Fibroblast of lung (primary cell): ENCODE measurements around the gene KCNK10. TPM values are rescaled to one million over a fixed set of nuclear protein-coding genes. Genes with fewer than 3 reads are reported as not detected.

ENCODE experiments used
- DNase-seq, 2 donors: peaks; one replicate each; pipeline versions ENCODE4 v3.0.0 to v3.0.0-alpha.2; 2010; ENCODE audit warnings: low read depth in 2 of 2
- H2AFZ ChIP-seq: 2 replicates; pipeline ENCODE4 v1.5.1; 2012; ENCODE audit warnings: low read length, control low read depth, inconsistent platforms
- H3K27ac ChIP-seq: 2 replicates; pipeline ENCODE4 v1.5.1; 2011; ENCODE audit warnings: low read length, control low read depth; ENCODE audit not compliant: insufficient read depth
- H3K27me3 ChIP-seq: 2 replicates; pipeline ENCODE4 v1.5.1; 2011; ENCODE audit warnings: mild to moderate bottlenecking, low read length; ENCODE audit not compliant: control insufficient read depth, insufficient read depth
- H3K36me3 ChIP-seq: 2 replicates; pipeline ENCODE4 v1.5.1; 2011; ENCODE audit warnings: low read length; ENCODE audit not compliant: control insufficient read depth, insufficient read depth
- H3K4me1 ChIP-seq: 2 replicates; pipeline ENCODE4 v1.5.1; 2011; ENCODE audit warnings: low read length; ENCODE audit not compliant: control insufficient read depth, insufficient read depth; ENCODE audit errors: extremely low read depth
- H3K4me2 ChIP-seq: 2 replicates; pipeline ENCODE4 v1.5.1; 2011; ENCODE audit warnings: low read length, control low read depth; ENCODE audit not compliant: insufficient read depth; ENCODE audit errors: extremely low read depth
- H3K4me3 ChIP-seq, 4 experiments: fragments of 200-600 bp in 1 of 4; sonication (generic) in 1 of 4; replicated peaks in 1 of 4; 2 replicates each; pipeline ENCODE4 v1.5.1; 2011 to 2016; ENCODE audit warnings: low read length in 4 of 4, low read depth in 3 of 4, mild to moderate bottlenecking in 3 of 4, control low read depth in 2 of 4, inconsistent platforms in 1 of 4, mixed read lengths in 1 of 4; ENCODE audit not compliant: insufficient read depth in 1 of 4; ENCODE audit errors: control extremely low read depth in 1 of 4
- H3K79me2 ChIP-seq: 2 replicates; pipeline ENCODE4 v1.5.1; 2012; ENCODE audit warnings: mild to moderate bottlenecking, low read length, inconsistent platforms; ENCODE audit not compliant: control insufficient read depth, insufficient read depth
- H3K9ac ChIP-seq: 2 replicates; pipeline ENCODE4 v1.5.1; 2011; ENCODE audit warnings: mild to moderate bottlenecking, low read length, control low read depth; ENCODE audit not compliant: insufficient read depth
- H3K9me3 ChIP-seq: 2 replicates; pipeline ENCODE4 v1.5.1; 2012; ENCODE audit warnings: low read depth, low read length; ENCODE audit not compliant: control insufficient read depth, insufficient read depth
- H4K20me1 ChIP-seq: 2 replicates; pipeline ENCODE4 v1.5.1; 2011; ENCODE audit warnings: low read length; ENCODE audit not compliant: control insufficient read depth, insufficient read depth; ENCODE audit errors: extremely low read depth
- EZH2 ChIP-seq: IDR thresholded peaks from 2 replicates; pipeline ENCODE4 v1.5.1; 2012; ENCODE audit warnings: low read length, control low read depth, mild to moderate bottlenecking; ENCODE audit errors: missing control alignments
- polyA plus RNA-seq, 2 donors: library from polyadenylated mRNA; depleted of rRNA in 1 of 2; stranded (reverse) in 1 of 2; unstranded in 1 of 2; fragments of >200 nt; gene quantifications; 2 replicates each; pipeline ENCODE4 v1.2.1, GENCODE V29; 2011 to 2012; ENCODE audit warnings: missing spikeins in 1 of 2
- total RNA-seq: library from RNA; depleted of rRNA; stranded (reverse); fragments of >200 nt; gene quantifications from 2 replicates; pipeline ENCODE4 v1.2.1, GENCODE V29; 2014
- TF ChIP-seq, protein P1 (sequence below), 2 donors: IDR thresholded peaks in 1 of 2; conservative IDR thresholded peaks in 1 of 2; 1 replicate in 1 of 2; 2 replicates in 1 of 2; pipeline ENCODE4 v1.5.1; 2011 to 2012; ENCODE audit warnings: low read length in 2 of 2, control low read depth in 1 of 2, inconsistent platforms in 1 of 2, low read depth in 1 of 2, mild to moderate bottlenecking in 1 of 2

Gene KCNK10
- total and polyA plus RNA-seq, 2 donors (not counting 1 experiment from before 2014, with no cell fraction given) = not detected

DNA sequence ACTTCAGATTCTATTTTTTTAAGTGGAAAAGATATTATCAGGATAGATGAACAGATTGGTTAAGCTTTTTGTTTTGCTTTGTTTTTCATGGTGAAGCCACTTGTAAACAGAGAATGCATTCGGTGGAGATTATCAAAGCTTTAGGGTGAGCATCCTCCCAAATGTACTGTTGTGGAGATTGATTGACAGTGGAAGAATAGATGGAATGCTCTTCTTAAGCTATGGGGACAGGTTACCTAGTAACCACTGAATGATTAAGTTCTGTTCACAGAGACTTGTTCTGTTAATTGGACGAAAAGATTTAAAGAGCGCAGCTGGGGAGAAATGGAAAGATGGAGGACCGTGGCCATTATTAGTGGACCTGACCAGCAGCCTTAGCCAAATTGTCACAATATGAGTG is 40.6 kb upstream of the KCNK10 start:
- TF ChIP-seq, protein P1, sequence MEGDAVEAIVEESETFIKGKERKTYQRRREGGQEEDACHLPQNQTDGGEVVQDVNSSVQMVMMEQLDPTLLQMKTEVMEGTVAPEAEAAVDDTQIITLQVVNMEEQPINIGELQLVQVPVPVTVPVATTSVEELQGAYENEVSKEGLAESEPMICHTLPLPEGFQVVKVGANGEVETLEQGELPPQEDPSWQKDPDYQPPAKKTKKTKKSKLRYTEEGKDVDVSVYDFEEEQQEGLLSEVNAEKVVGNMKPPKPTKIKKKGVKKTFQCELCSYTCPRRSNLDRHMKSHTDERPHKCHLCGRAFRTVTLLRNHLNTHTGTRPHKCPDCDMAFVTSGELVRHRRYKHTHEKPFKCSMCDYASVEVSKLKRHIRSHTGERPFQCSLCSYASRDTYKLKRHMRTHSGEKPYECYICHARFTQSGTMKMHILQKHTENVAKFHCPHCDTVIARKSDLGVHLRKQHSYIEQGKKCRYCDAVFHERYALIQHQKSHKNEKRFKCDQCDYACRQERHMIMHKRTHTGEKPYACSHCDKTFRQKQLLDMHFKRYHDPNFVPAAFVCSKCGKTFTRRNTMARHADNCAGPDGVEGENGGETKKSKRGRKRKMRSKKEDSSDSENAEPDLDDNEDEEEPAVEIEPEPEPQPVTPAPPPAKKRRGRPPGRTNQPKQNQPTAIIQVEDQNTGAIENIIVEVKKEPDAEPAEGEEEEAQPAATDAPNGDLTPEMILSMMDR (conservative IDR thresholded peaks at IDR 0.05 in 1 of 2, IDR thresholded peaks at IDR 0.05 in 1 of 2; ENCODE audit: low read depth in 1 of 2, low read length in 2 of 2) = no peak
- no peak for TF ChIP-seq EZH2
- Histone ChIP-seq H3K27me3 (no peaks in the 10 kb centered on the region), H3K4me3 (no peak overlapping the region), H4K20me1 (no peaks in the 10 kb centered on the region), H3K4me2 (no peak overlapping the region), H2AFZ (no peak overlapping the region), H3K4me1 (no peaks in the 10 kb centered on the region), H3K9ac (no peak overlapping the region), H3K27ac (no peak overlapping the region), H3K79me2 (no peaks in the 10 kb centered on the region), H3K9me3 (no peaks in the 10 kb centered on the region), H3K36me3 (no peaks in the 10 kb centered on the region)
- DNase-seq = no peak

DNA sequence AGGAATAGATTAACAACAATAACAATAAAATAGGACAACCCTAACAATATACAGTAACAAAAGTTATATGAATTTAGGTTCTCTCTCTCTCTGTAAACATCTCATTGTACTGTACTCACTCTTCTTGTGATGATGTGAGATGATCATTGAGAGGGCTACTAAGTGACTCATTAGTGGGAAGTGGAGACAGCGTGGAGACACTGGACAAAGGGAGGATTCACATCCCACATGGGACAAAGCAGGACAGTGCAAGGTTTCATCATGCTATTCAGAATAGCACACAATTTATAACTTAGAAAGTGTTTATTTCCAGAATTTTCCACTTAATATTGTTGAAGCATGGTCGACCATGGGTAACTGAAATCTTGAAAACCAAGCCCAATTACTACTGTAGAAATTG is 36.4 kb upstream of the KCNK10 start:
- DNase-seq = no peak
- Histone ChIP-seq H3K9ac (no peak overlapping the region), H3K27ac (no peak overlapping the region), H3K4me1 (no peaks in the 10 kb centered on the region), H4K20me1 (no peaks in the 10 kb centered on the region), H3K9me3 (no peaks in the 10 kb centered on the region), H2AFZ (no peak overlapping the region), H3K27me3 (no peaks in the 10 kb centered on the region), H3K36me3 (no peaks in the 10 kb centered on the region), H3K4me2 (no peak overlapping the region), H3K4me3 (no peak overlapping the region), H3K79me2 (no peaks in the 10 kb centered on the region)
- TF ChIP-seq, protein P1 (conservative IDR thresholded peaks at IDR 0.05 in 1 of 2, IDR thresholded peaks at IDR 0.05 in 1 of 2; ENCODE audit: low read depth in 1 of 2, low read length in 2 of 2) = no peak
- TF ChIP-seq EZH2 = no peak

DNA sequence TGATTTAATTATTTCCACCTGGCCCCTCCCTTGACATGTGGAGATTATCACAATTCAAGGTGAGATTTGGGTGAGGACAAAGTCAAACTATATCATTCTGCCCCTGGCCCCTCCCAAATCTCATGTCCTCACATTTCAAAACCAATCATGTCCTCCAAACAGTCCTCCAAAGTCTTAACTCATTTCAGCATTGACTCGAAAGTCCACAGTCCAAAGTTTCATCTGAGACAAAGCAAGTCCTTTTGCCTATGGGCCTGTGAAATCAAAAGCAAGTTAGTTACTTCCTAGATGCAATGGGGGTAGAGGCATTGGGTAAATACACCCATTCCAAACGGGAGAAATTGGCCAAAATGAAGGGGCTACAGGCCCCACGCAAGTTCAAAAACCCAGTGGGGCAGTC is 31.3 kb upstream of the KCNK10 start:
- H4K20me1 ChIP-seq = no peaks in the 10 kb centered on the region
- H3K27me3 ChIP-seq = no peaks in the 10 kb centered on the region
- no peaks in the 10 kb centered on the region for H3K36me3 ChIP-seq
- TF ChIP-seq, protein P1 (conservative IDR thresholded peaks at IDR 0.05 in 1 of 2, IDR thresholded peaks at IDR 0.05 in 1 of 2; ENCODE audit: low read depth in 1 of 2, low read length in 2 of 2) = no peak
- no peak for TF ChIP-seq EZH2
- no peak overlapping the region for H3K27ac ChIP-seq
- no peak for DNase-seq
- no peaks in the 10 kb centered on the region for H3K4me1 ChIP-seq
- H3K79me2 ChIP-seq = no peaks in the 10 kb centered on the region
- no peak overlapping the region for H3K9ac ChIP-seq
- H3K4me2 ChIP-seq = no peak overlapping the region
- no peak overlapping the region for H2AFZ ChIP-seq
- no peak overlapping the region for H3K4me3 ChIP-seq
- H3K9me3 ChIP-seq = no peaks in the 10 kb centered on the region
